GM23248 (cell line): ENCODE measurements around the gene RPL37. TPM values are rescaled to one million over a fixed set of nuclear protein-coding genes. Genes with fewer than 3 reads are reported as not detected.

Source experiments
- DNase-seq: peaks from one replicate; pipeline ENCODE4 v3.0.0-alpha.2; 2015
- H2AFZ ChIP-seq: fragments of 200-600 bp; sonication (generic); 2 replicates; pipeline ENCODE4 v1.6.1; 2016; ENCODE audit warnings: antibody characterized with exemption
- H3F3A ChIP-seq: fragments of 200-600 bp; sonication (generic); 2 replicates; pipeline ENCODE4 v1.6.1; 2016; ENCODE audit warnings: mild to moderate bottlenecking, antibody characterized with exemption, mixed run types; ENCODE audit not compliant: insufficient read depth
- H3K27ac ChIP-seq: fragments of 200-600 bp; sonication (generic); 2 replicates; pipeline ENCODE4 v1.5.1; 2016; ENCODE audit warnings: mild to moderate bottlenecking
- H3K27me3 ChIP-seq: fragments of 200-600 bp; sonication (generic); replicated peaks from 2 replicates; pipeline ENCODE4 v1.6.1; 2016; ENCODE audit warnings: mild to moderate bottlenecking; ENCODE audit not compliant: insufficient read depth
- H3K36me3 ChIP-seq: fragments of 200-600 bp; sonication (generic); 2 replicates; pipeline ENCODE4 v1.6.1; 2016; ENCODE audit warnings: low read depth, mild to moderate bottlenecking
- H3K4me1 ChIP-seq: fragments of 200-600 bp; sonication (generic); 2 replicates; pipeline ENCODE4 v1.6.1; 2016; ENCODE audit warnings: mild to moderate bottlenecking; ENCODE audit not compliant: insufficient read depth
- H3K4me2 ChIP-seq: fragments of 200-600 bp; sonication (generic); one replicate; pipeline ENCODE4 v1.6.1; 2016; ENCODE audit warnings: mild to moderate bottlenecking; ENCODE audit not compliant: unreplicated experiment
- H3K4me3 ChIP-seq: fragments of 200-600 bp; sonication (generic); 2 replicates; pipeline ENCODE4 v1.5.1; 2016; ENCODE audit warnings: mild to moderate bottlenecking
- H3K79me2 ChIP-seq: fragments of 200-600 bp; sonication (generic); 2 replicates; pipeline ENCODE4 v1.6.1; 2016; ENCODE audit warnings: mild to moderate bottlenecking; ENCODE audit not compliant: insufficient read depth
- H3K9ac ChIP-seq: fragments of 200-600 bp; sonication (generic); 2 replicates; pipeline ENCODE4 v1.6.1; 2016; ENCODE audit warnings: mild to moderate bottlenecking
- H3K9me2 ChIP-seq: fragments of 200-600 bp; sonication (generic); 2 replicates; pipeline ENCODE4 v1.6.1; 2016; ENCODE audit warnings: mixed run types, mild to moderate bottlenecking, moderate library complexity; ENCODE audit not compliant: insufficient read depth
- H3K9me3 ChIP-seq: fragments of 200-600 bp; sonication (generic); one replicate; pipeline ENCODE4 v1.6.1; 2017; ENCODE audit warnings: low read depth
- H4K20me1 ChIP-seq: fragments of 200-600 bp; sonication (generic); 2 replicates; pipeline ENCODE4 v1.6.0; 2016; ENCODE audit not compliant: insufficient read depth
- EZH2 ChIP-seq: fragments of 200-600 bp; sonication (generic); IDR thresholded peaks from 2 replicates; pipeline ENCODE4 v1.6.1; 2018; ENCODE audit warnings: antibody characterized with exemption, mild to moderate bottlenecking; ENCODE audit not compliant: insufficient read depth, poor library complexity, severe bottlenecking
- EZH2phosphoT487 ChIP-seq: fragments of 200-600 bp; sonication (generic); IDR thresholded peaks from 2 replicates; pipeline ENCODE4 v1.6.1; 2018; ENCODE audit warnings: antibody characterized with exemption, moderate library complexity, mild to moderate bottlenecking, low read depth; ENCODE audit not compliant: insufficient read depth
- WGBS, 2 experiments: methylation state at CpG; one replicate each; pipeline ENCODE4 v1.1.6; 2015 to 2017; ENCODE audit warnings: low lambda C conversion rate in 2 of 2, low coverage in 1 of 2; ENCODE audit errors: missing lambda C conversion rate in 2 of 2; 5-methylcytosine and 5-hydroxymethylcytosine counted together
- in situ Hi-C: fragments of 300-500 bp; cut with MboI; formaldehyde crosslinking; loops from 2 replicates; pipeline ENCODE4 v1.15.0; 2020
- polyA plus RNA-seq: library from polyadenylated mRNA; unstranded; fragments of >200 nt; fragmentation: Nextera tagmentation; extraction: Ambion mirVana; gene quantifications from 2 replicates; pipeline ENCODE4 v1.2.1, GENCODE V29; 2016
- total RNA-seq: library from RNA; depleted of rRNA; stranded (reverse); fragments of >200 nt; shearing (Covaris generic); gene quantifications from 2 replicates; pipeline ENCODE4 v1.2.3, GENCODE V29; 2014

RPL37 gene
- total and polyA plus RNA-seq, 2 experiments from 2014 or later: 33.8 to 731 TPM

DNA sequence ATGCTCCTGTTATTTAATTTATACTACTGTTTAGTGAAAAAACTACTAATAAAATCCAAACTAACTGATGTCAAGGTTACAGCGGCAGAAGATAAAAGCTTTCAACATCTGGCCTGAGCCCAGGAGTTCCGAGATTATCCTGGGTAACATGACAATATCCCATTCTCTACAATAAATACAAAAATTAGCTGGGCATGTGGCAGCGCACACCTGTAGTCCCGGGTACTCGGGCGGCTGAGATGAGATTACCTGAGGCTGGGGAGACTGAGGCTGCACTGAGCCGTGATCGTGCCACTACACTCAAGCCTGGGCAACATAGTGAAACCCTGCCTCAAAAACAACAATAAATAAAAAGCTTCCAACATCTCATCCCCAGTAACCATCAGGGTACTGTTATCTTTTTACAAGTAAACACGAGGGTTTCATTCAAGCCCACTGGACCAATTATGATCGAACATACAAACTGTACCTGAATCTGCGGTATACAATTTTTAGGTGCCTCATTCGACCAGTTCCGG, 1.3 kb downstream of the RPL37 start:
- TF ChIP-seq EZH2phosphoT487 (no peak), EZH2 (no peak)
- Histone ChIP-seq H3K79me2 (peaks cover 54% of the 10 kb centered on the region), H3K36me3 (peaks cover 56% of the 10 kb centered on the region), H3K4me1 (peaks cover 28% of the 10 kb centered on the region), H3K9me2 (no peaks in the 10 kb centered on the region), H3K27ac (peak overlapping the region; percentile 96), H3K9me3 (no peaks in the 10 kb centered on the region), H4K20me1 (peaks cover 9% of the 10 kb centered on the region), H2AFZ (no peak overlapping the region), H3K27me3 (no peaks in the 10 kb centered on the region), H3K4me3 (peak overlapping the region; percentile 95), H3K9ac (peak overlapping the region; percentile 99), H3K4me2 (peak overlapping the region; percentile 96), H3F3A (peaks cover 76% of the 10 kb centered on the region)
- in situ Hi-C loops: no loop called here
- WGBS, 2 experiments: 49 to 51% methylated on average over 13 of the region's 13 CpGs
- no peak for DNase-seq

DNA sequence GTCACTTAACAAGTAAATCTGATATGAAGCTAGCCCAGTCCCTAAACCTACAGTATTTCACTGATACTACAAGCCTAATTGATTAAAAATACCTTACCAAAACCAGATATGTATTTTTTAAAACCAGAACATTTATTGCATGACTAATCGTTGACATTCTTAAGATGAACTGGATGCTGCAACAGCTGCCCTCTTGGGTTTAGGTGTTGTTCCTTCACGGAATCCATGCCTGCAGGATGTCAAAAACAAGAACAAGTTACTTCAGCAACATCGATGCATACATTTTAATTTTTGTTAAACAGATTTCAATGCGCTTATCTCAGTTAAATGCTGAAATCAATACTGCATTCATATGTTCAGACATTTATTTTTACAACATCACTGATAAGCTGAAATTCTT, 2.7 kb downstream of the RPL37 start:
- Histone ChIP-seq H3K4me1 (peaks cover 28% of the 10 kb centered on the region), H3K27me3 (no peaks in the 10 kb centered on the region), H2AFZ (no peak overlapping the region), H3K9me3 (no peaks in the 10 kb centered on the region), H3K27ac (peak overlapping the region; percentile 96), H3K36me3 (peaks cover 70% of the 10 kb centered on the region), H3K79me2 (peaks cover 54% of the 10 kb centered on the region), H4K20me1 (peaks cover 9% of the 10 kb centered on the region), H3K4me2 (peak overlapping the region; percentile 96), H3K9ac (peak overlapping the region; percentile 99), H3K9me2 (no peaks in the 10 kb centered on the region), H3F3A (peaks cover 91% of the 10 kb centered on the region), H3K4me3 (peak overlapping the region; percentile 95)
- in situ Hi-C loops: no loop called here
- no peak for DNase-seq
- TF ChIP-seq EZH2phosphoT487 (no peak), EZH2 (no peak)
- WGBS, 2 experiments: 71 to 75% methylated on average over 4 of the region's 4 CpGs

DNA sequence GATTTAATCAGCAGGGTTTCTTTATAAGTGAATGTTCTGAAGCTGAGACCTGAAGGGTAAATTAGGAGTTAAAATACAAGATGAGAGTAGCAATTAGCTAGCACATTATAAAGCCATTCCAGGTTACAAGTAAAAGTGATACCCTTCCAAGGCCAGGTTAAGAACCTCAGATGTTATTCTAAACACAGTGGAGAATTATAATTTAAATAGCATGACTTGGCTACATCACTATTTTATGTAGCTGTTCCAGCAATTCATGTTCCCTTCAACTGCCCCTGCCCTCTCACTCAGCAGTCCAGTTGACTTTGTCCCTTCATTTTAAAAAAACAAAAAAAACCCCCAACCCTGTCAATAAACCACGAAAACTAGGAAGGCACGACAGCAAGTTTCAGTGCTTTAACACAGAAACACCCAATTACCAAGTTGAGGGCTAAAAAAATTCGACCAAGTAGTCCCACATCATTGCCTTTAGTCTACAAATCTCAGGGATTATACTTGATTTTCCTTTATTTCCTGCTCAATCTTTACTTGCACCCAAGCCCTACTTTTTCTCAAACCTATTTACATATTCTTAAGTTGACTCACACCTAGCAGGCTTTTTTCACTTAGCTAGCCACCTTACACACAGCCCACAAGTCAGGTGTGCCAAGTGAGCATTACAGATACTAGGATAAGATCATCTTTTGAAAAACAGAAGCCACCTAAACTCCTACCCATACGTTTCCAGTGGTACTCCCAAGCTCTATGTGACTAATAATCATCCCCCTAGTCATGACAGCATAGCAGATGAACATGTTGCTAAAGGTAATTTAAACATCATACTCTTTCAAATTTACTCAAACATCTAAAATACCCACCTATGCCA, 3.4 kb downstream of the RPL37 start:
- H3K36me3 ChIP-seq: peaks cover 78% of the 10 kb centered on the region
- H4K20me1 ChIP-seq: peaks cover 14% of the 10 kb centered on the region

DNA sequence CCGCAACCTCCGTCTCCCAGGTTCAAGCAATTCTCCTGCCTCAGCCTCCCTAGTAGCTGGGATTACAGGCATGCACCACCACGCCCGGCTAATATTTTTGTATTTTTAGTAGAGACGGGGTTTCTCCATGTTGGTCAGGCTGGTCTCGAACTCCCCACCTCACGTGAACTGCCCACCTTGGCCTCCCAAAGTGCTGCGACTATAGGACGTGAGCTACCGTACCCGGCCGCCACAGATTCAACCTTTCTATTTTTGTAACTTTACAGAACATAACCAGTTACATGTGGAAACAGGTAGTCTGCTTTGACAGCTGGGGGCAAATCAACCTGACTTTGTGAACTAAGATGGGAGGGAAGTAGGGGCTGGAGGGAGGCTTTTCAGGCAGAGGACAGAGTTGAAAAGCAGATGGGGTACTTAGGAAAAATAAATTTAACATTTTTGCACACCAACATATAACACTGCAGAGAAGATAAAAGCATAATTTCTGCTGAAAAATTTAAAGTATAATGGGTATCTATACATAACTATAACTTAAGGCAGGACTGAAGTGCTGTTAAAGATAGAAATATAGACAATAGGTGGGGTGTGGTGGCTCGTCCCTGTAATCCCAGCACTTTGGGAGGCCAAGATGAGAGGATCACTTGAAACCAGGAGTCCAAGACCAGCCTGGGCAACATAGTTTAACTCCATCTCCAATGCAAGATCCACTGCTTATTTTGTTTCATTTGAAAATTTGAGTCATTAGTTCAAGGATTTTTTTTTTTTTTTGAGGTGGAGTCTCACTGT, 5.1 kb downstream of the RPL37 start:
- H3K4me3 ChIP-seq: no peak overlapping the region
- WGBS, 2 experiments: 89 to 90% methylated on average over 13 of the region's 13 CpGs
- H3K4me2 ChIP-seq: no peak overlapping the region
- 0 out of 2 replicates have a peak overlapping the region, but pooled peaks have one; percentile 20 for H3K27ac ChIP-seq
- DNase-seq: no peak
- in situ Hi-C loops: no loop called here
- H3K9ac ChIP-seq: no peak overlapping the region
- H3K9me3 ChIP-seq: no peaks in the 10 kb centered on the region
- H3K9me2 ChIP-seq: no peaks in the 10 kb centered on the region
- H3F3A ChIP-seq: peaks cover 98% of the 10 kb centered on the region
- peaks cover 89% of the 10 kb centered on the region for H3K36me3 ChIP-seq
- peaks cover 14% of the 10 kb centered on the region for H4K20me1 ChIP-seq
- H3K27me3 ChIP-seq: no peaks in the 10 kb centered on the region
- no peak overlapping the region for H2AFZ ChIP-seq
- peaks cover 18% of the 10 kb centered on the region for H3K4me1 ChIP-seq
- peaks cover 53% of the 10 kb centered on the region for H3K79me2 ChIP-seq
- no peak for TF ChIP-seq EZH2
- TF ChIP-seq EZH2phosphoT487: no peak

More for the DNA sequence above, 3.4 kb downstream of the RPL37 start:
- Histone ChIP-seq H3K27ac (peak overlapping the region; percentile 96), H3K4me3 (no peak overlapping the region), H3K4me1 (peaks cover 26% of the 10 kb centered on the region), H2AFZ (no peak overlapping the region), H3K27me3 (no peaks in the 10 kb centered on the region), H3K9me2 (no peaks in the 10 kb centered on the region), H3K9me3 (no peaks in the 10 kb centered on the region), H3K4me2 (peak overlapping the region; percentile 96), H3K79me2 (peaks cover 54% of the 10 kb centered on the region), H3K9ac (peak overlapping the region; percentile 99; the same call in 1 of the 2 replicates), H3F3A (peaks cover 94% of the 10 kb centered on the region)
- in situ Hi-C loops: no loop called here
- no peak for DNase-seq
- WGBS, 2 experiments: 67 to 72% methylated on average over 4 of the region's 4 CpGs
- TF ChIP-seq EZH2phosphoT487: no peak
- no peak for TF ChIP-seq EZH2
